HG03060 (cell line): ENCODE data around the gene GYS1.

Source experiments
- ATAC-seq: cut with Tn5 transposase; IDR thresholded peaks from one replicate; pipeline ENCODE4 v1.9.1; 2021; ENCODE audit warnings: low read depth, moderate number of reproducible peaks; ENCODE audit not compliant: unreplicated experiment

GYS1 gene

DNA sequence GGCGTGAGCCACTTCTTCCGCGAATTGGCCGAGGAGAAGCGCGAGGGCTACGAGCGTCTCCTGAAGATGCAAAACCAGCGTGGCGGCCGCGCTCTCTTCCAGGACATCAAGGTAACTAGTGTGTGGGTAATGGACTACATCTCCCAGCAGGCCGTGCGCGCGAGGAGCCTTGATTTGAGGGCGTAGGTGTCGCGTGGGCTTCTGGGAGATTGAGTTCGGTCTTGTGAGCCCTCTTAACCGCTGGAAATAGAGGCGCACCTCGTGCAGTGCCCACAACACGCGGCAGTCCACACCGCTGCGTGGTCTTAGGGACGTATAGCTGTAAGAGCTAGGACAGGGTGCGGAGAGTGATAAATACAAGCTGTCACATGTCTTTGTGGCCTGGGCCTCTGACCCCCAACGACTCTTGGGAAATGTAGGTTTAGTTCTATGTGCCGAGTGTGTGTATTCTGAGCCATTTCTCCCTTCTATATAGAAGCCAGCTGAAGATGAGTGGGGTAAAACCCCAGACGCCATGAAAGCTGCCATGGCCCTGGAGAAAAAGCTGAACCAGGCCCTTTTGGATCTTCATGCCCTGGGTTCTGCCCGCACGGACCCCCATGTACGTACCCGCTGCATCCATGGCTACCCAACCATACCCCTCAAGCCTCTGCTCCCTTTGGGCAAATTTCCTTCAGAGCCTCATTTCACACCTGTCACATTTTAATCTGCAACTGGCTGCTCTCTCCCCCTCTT, 27.1 kb downstream of the GYS1 start:
- ATAC-seq: no peak

DNA sequence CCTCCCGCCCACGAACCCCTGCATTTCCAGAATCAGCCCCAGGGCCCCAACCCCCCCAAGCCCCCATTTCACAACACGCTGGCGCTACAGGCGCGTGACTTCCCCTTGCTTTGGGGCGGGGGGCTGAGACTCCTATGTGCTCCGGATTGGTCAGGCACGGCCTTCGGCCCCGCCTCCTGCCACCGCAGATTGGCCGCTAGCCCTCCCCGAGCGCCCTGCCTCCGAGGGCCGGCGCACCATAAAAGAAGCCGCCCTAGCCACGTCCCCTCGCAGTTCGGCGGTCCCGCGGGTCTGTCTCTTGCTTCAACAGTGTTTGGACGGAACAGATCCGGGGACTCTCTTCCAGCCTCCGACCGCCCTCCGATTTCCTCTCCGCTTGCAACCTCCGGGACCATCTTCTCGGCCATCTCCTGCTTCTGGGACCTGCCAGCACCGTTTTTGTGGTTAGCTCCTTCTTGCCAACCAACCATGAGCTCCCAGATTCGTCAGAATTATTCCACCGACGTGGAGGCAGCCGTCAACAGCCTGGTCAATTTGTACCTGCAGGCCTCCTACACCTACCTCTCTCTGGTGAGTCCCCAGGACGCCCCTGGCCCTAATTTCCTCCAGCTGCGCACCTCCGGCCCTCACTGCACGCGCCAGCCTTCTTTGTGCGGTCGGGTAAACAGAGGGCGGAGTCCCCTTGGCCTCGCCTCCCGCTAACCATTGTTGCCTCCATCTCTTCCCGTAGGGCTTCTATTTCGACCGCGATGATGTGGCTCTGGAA, 27.9 kb downstream of the GYS1 start, which contains the start of gene FTL:
Gene FTL, plus strand, starts transcription at position 270 of the 766 bp plus-strand sequence. Its CDS starts 199 bp downstream, at position 469.
- ATAC-seq: peak; percentile 37

DNA sequence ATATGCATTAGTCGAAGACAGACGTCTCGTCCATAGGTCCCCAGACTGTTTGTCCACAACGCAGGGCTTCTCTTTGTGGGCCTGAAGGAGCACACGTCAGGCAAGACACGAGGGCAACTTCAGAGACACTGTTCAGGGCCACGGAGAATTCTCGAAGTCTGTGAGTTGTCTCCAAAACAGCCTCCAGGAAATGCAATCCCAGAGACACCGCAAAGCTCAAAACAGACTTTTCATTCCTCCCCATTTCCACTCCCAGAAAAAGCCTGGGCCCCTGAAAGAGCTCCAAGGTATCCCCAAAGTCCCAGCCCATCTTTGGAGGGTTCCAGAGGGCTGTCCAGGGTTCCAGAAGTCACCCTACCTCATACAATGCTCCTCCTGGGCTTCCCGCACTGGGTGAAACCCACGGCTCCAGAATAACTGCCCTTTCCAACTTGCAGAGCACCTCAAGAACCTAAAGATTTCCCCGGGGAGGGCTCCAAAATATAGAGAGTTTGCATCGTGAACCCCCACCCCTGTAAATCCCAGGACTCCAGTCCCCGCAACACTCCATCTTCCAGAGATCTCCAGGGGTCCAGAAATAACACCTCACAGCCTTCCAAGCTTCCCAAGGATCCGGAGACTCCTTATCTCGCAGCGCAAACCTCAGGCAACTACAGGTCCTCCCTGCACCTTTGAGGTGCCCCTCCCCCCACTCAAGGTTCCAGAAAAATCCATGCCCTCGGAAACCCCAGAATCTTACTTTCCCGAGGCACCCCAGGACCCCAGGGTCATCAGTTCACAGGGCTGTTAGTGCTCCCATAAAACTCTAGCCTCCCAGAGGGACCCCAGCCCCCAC, 28.7 kb downstream of the GYS1 start:
- ATAC-seq: no peak

DNA sequence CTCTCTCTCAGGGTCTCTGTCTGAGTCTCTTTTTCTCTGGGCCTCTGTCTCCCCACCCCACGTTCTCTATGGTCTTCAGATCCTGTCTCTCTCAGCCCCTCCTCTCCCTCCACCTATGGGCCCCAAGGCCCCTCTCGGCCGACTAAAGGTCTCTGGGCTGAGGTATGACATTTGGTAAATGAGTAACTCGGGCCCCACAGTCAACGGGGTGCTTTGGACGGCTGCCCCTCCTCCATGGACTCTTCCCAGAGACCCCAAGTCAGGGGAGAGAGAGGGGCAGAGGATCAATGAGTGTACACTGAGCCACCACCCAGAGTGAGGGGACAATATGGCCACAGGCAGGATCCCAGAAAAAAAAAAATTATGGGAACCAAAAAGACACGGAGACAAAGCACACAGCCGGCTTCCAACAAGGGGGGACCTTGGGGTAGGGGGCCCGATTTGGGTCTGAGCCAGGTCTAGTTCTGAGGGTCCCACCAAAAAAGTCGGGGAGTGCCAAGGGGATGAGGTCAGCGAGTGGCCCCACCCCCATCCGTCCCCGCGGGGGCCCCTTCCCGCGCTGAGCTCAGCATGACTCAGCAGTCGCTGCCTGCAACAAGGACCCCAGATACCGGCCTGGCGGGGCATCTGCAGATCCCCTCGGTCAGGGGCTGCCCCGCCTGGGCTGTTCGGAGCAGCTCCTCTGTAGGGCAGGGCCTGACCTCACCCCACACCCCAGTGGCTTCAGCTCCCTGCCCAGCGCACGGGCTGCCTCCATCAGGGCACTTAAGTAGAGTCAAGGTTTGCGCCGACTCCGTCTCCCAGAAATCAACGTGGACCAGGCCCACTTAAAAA, 29.5 kb downstream of the GYS1 start:
- ATAC-seq: no peak

DNA sequence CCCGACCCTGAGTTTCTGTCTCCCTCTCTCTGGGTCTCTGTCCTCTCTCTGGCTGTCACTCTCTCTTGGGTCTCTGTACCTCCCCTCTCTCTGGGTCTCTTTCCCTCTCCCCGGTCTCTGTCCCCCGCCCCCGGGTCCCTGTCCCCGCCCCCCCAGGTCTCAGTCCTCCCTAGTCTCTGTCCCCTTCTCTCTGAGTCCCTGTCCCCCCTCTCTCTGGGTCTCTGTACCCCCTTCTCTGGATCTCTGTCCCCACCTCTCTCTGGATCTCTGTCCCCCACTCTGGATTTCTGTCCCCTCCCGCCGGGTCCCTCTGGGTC, 30.3 kb downstream of the GYS1 start:
- ATAC-seq: no peak

DNA sequence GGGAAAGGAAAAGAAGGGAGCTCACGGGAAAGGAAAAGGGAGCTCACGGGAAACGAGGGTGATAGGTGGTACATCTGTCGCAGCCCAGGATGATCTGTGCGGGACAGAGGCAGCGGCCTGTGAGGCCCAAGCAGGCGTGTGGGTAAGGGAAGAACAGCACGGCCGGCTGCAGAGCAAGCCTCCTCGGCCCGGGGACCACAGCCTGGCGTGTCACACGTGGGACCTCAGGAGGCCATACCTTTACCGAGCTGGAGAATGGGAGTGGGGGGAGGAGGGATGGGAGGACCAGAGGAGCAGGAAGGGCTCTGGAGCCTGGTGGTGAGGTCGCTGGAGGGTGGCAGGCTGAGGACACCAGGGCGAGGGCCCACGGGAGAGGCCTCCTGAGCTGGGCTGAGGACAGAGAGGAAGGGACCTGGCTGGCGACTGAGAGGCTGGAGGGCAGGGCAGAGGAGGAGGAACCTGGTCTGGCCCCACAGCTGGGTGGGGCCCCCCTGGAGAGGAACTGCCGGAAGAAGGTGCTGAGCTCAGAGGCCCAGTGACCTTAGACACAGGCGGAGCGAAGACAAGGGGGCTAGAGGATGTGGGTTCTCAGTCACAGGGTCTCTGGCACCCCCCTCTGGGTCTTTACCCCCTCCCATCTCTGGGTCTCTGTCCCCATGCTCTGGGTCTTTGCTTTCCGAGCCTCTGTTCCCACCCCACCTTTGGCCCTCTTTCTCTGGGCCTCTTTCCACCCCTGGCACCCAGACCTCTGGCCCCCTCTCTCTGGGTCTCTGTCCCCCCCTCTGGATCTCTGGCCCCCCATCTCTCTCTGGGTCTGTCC, 30.9 kb downstream of the GYS1 start:
- ATAC-seq: no peak

DNA sequence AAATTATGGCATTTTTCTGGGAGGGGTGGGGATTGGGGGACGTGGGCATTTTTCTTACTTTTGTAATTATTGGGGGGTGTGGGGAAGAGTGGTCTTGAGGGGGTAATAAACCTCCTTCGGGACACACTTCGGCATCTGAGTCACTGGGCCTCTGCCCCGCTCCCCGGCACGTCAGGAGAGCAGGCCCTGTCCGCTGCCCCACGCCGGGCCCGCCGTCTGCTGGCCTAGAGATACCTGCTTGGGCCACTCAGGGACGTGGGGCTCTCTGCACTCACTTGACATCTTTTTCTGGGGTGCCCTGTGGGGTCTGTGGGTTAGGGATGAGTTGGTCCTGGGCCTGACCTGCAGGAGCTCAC, 31.5 kb downstream of the GYS1 start:
- no peak for ATAC-seq

DNA sequence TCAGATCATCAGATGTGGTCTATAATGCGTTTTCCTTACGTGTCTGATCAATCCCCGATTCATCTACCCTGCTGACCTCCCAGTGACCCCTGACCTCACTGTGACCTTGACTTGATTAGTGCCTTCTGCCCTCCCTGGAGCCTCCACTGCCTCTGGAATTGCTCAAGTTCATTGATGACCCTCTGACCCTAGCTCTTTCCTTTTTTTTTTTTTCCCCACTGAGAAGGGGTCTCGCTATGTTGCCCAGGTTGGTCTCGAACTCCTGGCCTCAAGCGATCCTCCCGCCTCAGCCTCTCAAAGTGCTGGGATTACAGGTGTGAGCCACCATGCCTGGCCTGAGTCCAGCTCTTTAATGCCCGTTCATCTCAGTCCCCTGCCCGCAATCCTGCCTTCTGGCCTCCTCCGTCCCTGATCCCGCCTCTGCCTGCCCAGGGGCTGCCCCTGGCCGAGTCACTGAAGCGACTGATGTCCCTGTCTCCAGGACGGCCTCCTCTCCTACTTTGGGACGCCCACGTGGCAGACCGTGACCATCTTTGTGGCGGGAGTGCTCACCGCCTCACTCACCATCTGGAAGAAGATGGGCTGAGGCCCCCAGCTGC, 32.0 kb downstream of the GYS1 start:
- ATAC-seq: no peak

DNA sequence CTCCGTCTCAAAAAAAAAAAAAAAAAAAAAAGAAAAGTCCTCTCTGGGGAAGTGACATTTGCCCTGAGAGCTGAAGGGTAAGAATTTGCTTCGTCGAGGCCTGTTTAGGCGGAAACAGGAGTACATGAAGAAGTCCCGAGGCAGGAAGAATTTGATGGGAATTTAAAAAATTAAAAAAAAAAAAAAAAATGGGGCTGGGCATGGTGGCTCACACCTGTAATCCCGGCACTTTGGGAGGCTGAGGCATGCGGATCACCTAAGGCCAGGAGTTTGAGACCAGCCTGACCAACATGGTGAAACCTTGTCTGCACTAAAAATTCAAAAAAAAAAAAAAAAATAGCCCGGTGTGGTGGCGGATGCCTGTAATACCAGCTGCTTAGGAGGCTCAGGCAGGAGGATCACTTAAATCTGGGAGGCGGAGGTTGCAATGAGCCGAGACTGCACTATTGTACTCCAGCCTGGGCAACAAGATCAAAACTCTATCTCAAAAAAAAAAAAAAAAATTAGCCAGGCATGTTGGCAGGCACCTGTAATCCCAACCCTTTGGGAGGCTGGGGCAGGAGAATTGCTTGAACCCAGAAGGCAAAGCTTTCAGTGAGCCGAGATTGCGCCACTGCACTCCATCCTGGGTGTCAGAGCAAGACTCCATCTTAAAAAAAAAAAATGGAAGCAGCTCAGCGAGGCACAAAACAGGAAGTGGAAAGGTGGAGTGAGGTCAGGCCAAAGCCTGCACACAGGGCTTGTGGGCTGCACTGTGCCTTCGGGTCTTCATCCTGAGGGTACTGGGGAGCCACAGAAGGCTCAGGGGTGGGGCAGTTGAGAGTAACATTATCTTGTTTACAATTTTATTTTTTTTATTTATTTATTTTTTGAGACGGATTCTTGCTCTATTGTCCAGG, 33.5 kb downstream of the GYS1 start:
- ATAC-seq: no peak

DNA sequence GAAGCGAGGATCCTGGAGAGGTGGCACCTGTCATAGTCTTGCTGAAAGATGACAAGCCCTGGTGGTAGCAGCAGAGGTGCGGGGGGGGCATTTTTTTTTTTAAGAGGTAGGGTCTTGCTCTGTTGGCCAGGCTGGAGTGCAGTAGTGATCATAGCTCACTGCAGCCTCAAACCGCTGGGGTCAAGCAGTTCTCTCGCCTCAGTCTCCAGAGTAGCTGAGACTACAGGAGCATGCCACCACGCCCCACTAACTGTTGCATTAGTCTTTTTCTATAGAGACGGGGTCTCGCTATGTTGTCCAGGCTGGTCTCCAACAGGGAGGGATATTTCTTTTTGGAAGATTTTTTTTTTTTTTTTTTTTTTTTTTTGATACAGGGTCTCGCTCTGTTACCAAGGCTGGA, 35.1 kb downstream of the GYS1 start:
- no peak for ATAC-seq

DNA sequence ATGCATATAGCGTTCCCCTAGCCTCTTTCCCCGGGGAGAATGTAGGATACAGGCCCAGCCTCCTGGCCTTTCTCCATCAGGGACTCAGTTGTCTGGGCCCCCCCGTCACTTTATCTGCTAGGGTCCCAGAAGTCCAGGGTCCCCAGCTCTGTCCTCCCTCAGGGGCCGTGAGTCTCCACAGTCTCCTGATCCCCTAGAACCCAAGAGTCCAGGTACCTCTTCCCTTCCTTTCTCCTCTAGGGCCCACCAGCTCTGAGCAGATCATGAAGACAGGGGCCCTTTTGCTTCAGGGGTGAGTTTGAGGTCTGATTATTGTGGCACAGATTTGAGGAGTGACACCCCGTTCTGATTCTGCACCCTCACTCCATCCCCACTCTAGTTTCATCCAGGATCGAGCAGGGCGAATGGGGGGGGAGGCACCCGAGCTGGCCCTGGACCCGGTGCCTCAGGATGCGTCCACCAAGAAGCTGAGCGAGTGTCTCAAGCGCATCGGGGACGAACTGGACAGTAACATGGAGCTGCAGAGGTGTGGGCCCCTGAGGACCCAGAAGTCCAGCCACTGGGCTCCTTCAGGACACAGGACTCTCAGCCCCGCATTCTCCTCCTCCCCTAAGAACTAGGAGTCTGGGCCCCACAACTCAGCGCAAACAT, 37.7 kb downstream of the GYS1 start:
- no peak for ATAC-seq

DNA sequence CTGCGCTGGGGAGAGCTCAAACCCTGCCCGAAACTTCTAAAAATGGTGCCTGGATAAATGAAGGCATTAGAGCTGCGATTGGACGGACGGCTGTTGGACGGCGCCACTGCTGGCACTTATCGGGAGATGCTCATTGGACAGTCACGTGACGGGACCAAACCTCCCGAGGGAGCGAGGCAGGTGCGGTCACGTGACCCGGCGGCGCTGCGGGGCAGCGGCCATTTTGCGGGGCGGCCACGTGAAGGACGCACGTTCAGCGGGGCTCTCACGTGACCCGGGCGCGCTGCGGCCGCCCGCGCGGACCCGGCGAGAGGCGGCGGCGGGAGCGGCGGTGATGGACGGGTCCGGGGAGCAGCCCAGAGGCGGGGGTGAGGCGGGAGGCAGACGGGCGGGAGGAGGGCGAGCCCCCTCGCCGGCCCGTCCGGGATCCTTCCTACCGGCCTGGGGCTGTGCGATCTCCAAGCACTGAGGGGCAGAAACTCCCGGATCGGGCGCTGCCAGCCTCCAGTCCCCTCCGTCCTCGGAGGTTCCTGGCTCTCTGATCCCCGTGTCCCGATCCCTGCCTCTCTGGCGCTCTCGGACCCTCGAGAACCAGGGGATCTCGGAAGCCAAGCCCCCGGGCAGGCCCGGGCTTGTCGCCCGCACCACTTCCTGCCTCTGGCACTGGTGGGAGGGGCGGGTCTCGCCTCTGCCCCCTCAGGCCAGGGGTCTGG, 38.4 kb downstream of the GYS1 start, which contains the start of gene BAX:
Gene BAX, plus strand, starts transcription at position 281 of the 713 bp plus-strand sequence. Its CDS starts 54 bp downstream, at position 335.
- peak; percentile 64 for ATAC-seq

DNA sequence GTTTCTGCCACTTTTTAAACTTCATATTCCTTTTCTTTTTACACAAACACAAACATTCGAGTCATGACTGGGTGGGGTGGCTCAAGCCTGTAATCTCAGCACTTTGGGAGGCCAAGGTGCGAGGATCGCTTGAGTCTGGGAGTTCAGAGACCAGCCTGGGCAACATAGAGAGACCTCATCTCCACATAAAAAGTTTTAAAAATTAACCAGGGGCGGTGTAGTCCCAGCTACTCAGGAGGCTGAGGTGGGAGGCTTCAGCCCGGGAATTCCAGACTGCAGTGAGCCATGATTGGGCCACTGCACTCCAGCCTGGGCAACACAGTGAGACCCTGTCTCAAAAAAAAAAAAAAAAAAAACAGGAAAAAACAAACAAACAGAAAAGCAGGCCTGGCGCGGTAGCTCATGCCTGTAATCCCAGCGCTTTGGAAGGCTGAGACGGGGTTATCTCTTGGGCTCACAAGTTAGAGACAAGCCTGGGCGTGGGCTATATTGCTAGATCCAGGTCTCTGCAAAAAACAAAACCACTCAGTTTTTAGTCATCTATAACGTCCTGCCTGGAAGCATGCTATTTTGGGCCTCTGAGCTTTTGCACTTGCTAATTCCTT, 39.0 kb downstream of the GYS1 start:
- no peak for ATAC-seq

DNA sequence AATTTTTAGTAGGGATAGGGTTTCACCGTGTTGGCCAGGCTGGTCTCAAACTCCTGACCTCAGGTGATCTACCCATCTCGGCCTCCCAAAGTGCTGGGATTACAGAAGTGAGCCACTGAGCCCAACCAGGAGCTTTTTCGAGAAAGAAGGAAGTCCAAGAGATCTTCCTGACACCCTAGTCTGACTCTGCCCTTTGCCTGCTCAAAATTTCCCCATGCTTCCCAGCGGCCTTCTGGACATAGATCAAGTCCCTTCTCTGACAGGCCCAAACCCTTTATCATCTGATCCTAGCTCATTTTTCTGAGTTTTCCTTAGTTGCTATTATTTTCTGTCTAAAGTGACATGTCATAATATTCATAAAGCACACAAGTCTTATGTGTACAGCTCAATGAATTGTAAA, 40.0 kb downstream of the GYS1 start:
- ATAC-seq: no peak

DNA sequence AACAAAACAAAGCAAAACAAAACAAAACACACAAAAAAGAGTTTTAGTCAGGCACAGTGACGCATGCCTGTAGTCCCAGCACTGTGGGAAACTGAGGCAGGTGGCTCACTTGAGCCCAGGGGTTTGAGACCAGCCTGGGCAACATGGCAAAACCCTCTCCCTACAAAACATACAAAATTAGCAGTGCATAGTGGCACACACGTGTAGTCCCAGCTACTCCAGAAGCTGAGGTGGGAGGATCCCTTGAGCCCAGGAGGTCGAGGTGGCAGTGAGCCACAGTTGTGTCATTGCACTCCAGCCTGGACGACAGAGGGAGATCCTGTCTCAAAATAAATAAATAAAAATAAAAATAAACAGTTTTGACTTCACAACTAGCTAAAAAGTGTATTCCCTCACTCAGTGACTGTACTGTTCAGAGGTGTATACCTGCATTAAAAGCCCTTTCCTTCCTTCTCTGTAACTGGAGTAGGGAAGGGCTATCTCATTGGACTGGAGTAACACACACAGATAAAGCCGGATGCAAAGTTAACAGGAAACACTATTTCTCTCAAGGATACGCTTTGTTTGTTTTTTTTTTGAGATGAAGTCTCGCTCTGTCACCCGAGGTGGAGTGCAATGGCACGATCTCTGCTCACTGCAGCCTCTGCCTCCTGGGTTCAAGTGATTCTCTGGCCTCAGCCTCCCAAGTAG, 42.1 kb downstream of the GYS1 start:
- no peak for ATAC-seq

DNA sequence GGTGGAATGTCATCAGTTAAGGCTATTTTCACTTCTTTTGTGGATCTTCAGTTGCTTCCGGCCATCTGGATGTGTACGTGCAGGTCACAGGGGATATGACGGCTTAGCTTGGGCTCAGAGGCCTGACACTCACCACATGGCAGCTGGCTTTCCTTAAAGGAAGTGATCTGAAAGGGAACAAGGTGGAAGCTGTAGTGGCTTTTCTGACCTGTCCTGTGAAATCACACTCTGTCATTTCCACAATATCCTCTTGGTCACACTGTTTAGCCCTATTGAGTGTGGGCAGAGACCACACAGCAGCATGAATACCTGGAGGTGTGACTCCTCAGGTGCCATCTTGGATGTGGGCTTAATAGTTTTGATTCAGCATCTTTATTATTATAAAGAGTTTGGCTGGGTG, 43.0 kb downstream of the GYS1 start:
- ATAC-seq: no peak
